Right renal cortex interstitium (tissue), 3 donors: ENCODE measurements around the gene MTHFD2L. TPM values are rescaled to one million over a fixed set of nuclear protein-coding genes. Genes with fewer than 3 reads are reported as not detected.
"Not testable (repeated sequence)": the region's sequence is repeated elsewhere in the genome, so short reads cannot be mapped to it uniquely, and the experiment has no call there.

Experiments
- DNase-seq, 3 donors: peaks; one replicate each; pipeline ENCODE4 v3.0.0-alpha.2; 2013; ENCODE audit warnings: low read depth in 3 of 3, low spot score in 2 of 3
- polyA plus RNA-seq, 3 donors: library from polyadenylated mRNA; unstranded; fragments of 120-200 nt; gene quantifications; one replicate each; pipeline ENCODE4 v1.2.1, GENCODE V29; 2013; ENCODE audit not compliant: insufficient read length in 3 of 3

The MTHFD2L gene
- polyA plus RNA-seq, 3 donors = 20.9 to 25.7 (median 22.7) TPM

GRCh38 chr4:74181219-74181618, 23.3 kb downstream of the MTHFD2L start:
- no peak for DNase-seq

- no peak for DNase-seq
Measured at GRCh38 chr4:74188912-74189311, 31.0 kb downstream of the MTHFD2L start.

GRCh38 chr4:74189331-74190043, 31.6 kb downstream of the MTHFD2L start:
- peak; percentile 18 to 34 (median 33) for DNase-seq

- DNase-seq = no peak
Measured at GRCh38 chr4:74190332-74190731, 32.4 kb downstream of the MTHFD2L start.

GRCh38 chr4:74190919-74191397, 33.0 kb downstream of the MTHFD2L start:
- no peak for DNase-seq

GRCh38 chr4:74197080-74197479, 39.2 kb downstream of the MTHFD2L start:
- DNase-seq = no peak

- no peak for DNase-seq
Measured at GRCh38 chr4:74202062-74202586, 44.2 kb downstream of the MTHFD2L start.

GRCh38 chr4:74203467-74203866, 45.5 kb downstream of the MTHFD2L start:
- no peak for DNase-seq

- DNase-seq = no peak
Measured at GRCh38 chr4:74205046-74205445, 47.1 kb downstream of the MTHFD2L start.

GRCh38 chr4:74205559-74205958, 47.6 kb downstream of the MTHFD2L start:
- DNase-seq = no peak

GRCh38 chr4:74206088-74206825, 48.3 kb downstream of the MTHFD2L start:
- DNase-seq = no peak

GRCh38 chr4:74214457-74215159, 56.7 kb downstream of the MTHFD2L start:
- DNase-seq = not testable (repeated sequence)

GRCh38 chr4:74215236-74215635, 57.3 kb downstream of the MTHFD2L start:
- DNase-seq = not testable (repeated sequence)

- no peak for DNase-seq
Measured at GRCh38 chr4:74217365-74217764, 59.4 kb downstream of the MTHFD2L start.

- no peak for DNase-seq
Measured at GRCh38 chr4:74218201-74218600, 60.3 kb downstream of the MTHFD2L start.

- DNase-seq = no peak
Measured at GRCh38 chr4:74219240-74219639, 61.3 kb downstream of the MTHFD2L start.

GRCh38 chr4:74223098-74223497, 65.2 kb downstream of the MTHFD2L start:
- DNase-seq = no peak

- no peak for DNase-seq
Measured at GRCh38 chr4:74223801-74224200, 65.9 kb downstream of the MTHFD2L start.

GRCh38 chr4:74228691-74229640, 71.0 kb downstream of the MTHFD2L start:
- peak; percentile 33 to 38 (median 37) for DNase-seq

- DNase-seq = no peak
Measured at GRCh38 chr4:74230902-74231499, 73.1 kb downstream of the MTHFD2L start.
